DMS114 treated with DMSO at 0.1 percent for 48 hours (cell line): ENCODE measurements around the gene ERH.

Experiments
- DNase-seq: peaks from one replicate; lab custom pipeline; 2025; ENCODE audit not compliant: unreplicated experiment; lab: John Stamatoyannopoulos, UW

ERH gene

GRCh38 chr14:69331206-69331605, 66.9 kb downstream of the ERH start:
- no peak for DNase-seq
